DOHH2 (cell line): ENCODE results near the gene ROCK2.

ENCODE experiments used
- EZH2phosphoT487 ChIP-seq: fragments of 200-600 bp; sonication (generic); IDR thresholded peaks from 2 replicates; pipeline ENCODE4 v1.6.1; 2017; ENCODE audit warnings: borderline replicate concordance, mild to moderate bottlenecking, antibody characterized with exemption, low read length, moderate library complexity, mixed read lengths
- TF ChIP-seq, protein P1 (sequence below): fragments of 200-600 bp; sonication (generic); IDR thresholded peaks from one replicate; pipeline ENCODE4 v1.5.1; 2014; ENCODE audit warnings: antibody characterized with exemption, mild to moderate bottlenecking, low read depth, low read length; ENCODE audit not compliant: poor library complexity, severe bottlenecking

- TF ChIP-seq, protein P1, sequence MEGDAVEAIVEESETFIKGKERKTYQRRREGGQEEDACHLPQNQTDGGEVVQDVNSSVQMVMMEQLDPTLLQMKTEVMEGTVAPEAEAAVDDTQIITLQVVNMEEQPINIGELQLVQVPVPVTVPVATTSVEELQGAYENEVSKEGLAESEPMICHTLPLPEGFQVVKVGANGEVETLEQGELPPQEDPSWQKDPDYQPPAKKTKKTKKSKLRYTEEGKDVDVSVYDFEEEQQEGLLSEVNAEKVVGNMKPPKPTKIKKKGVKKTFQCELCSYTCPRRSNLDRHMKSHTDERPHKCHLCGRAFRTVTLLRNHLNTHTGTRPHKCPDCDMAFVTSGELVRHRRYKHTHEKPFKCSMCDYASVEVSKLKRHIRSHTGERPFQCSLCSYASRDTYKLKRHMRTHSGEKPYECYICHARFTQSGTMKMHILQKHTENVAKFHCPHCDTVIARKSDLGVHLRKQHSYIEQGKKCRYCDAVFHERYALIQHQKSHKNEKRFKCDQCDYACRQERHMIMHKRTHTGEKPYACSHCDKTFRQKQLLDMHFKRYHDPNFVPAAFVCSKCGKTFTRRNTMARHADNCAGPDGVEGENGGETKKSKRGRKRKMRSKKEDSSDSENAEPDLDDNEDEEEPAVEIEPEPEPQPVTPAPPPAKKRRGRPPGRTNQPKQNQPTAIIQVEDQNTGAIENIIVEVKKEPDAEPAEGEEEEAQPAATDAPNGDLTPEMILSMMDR = no peak
- no peak for TF ChIP-seq EZH2phosphoT487
These were observed 199.1 kb downstream of the ROCK2 start for GRCh38 chr2:11145350-11145749.
